NCI-H774 (cell line): ENCODE measurements around the gene RIPK3.
"Not testable (repeated sequence)": the region's sequence is repeated elsewhere in the genome, so short reads cannot be mapped to it uniquely, and the experiment has no call there.

Experiments
- DNase-seq: peaks from one replicate; lab custom pipeline; 2025; lab: John Stamatoyannopoulos, UW

Gene RIPK3

GRCh38 chr14:24339284-24340151, at the start of gene RIPK3:
Gene RIPK3, minus strand, starts transcription at chr14:24339991. Its CDS starts 165 bp downstream, at chr14:24339826.
- peak; percentile 41 for DNase-seq

DNA sequence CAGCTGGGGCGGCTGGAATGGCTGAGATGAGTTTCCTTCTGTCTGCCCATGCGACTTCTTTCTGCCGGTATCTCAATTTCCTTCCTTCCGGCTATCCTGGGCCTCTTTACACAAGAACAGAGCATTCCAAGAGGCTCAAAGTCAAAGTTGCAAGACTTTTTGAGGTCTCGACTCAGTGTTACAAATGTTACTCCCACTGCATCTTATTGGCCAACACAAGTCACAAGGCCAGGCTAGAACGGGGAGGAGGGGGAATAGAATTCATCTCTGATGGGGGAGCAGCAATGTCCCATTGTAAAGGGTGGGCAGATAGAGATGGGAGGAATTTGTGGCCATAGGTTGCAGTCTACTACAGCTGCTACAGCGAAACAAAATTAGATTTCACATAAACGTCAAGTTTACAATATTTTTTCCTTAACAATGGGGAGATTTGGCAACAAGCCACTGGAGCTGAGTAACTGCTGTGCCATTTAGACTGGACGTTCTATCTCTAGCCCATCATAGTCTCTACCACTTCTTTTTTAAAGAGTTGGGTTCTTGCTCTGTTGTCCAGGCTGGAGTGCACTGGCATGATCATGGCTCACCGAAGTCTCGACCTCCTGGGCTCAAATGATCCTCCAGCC, 49.5 kb upstream of the RIPK3 start:
- no peak for DNase-seq

DNA sequence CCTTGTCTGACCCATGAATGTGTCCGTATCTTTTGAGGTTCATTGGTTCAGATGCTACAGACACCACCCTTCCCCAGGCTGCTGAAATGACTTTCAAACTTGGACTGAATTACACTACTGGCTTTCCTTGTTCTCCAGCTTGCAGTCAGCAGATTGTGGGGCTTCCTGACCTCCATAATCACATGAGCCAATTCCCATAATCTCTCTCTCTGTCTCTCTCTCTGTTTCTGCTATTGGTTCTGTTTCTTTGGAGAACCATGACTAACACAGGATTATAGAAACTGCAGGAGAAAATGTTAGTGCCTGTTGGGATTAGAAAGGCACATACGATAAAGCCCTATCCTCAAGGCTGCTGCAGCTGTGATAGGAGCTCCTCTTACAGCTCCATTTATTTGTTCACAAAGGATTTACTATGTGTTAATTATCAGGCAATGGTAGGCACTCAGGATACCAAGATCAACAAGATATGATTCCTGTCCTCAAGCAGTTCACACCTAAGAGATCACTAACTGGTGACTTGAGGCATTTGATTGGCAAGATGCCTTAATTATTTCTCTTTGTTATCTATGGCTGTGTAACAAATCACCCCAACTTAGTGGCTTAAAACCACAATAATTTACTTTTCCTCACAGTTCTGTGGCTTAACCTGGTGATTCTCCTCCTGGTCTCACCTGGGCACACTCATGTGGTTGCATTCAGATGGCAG, 48.8 kb upstream of the RIPK3 start:
- no peak for DNase-seq

- not testable (repeated sequence) for DNase-seq
Observed at GRCh38 chr14:24387579-24387978, 47.8 kb upstream of the RIPK3 start.

GRCh38 chr14:24387009-24387345, 47.2 kb upstream of the RIPK3 start:
- no peak for DNase-seq

GRCh38 chr14:24385524-24385923, 45.7 kb upstream of the RIPK3 start:
- no peak for DNase-seq

DNA sequence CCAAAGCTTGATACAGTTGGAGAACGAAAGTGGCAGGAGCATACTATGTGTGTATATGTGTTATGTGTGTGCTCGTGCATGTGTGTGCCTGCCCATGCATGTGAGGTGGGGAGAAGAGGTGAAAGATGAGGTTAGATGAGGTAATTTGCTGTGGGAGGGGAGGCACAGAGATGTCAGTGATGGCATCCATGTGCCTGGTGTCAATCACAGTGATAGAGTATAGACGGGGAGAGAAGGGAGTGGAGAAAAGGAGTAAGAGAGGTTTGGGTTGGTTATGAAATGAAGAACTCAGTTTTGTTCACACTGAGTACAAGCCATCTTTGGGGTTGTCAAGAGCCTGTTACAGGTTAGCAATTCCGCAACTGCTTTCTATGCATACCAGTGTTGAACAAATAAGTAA, 44.4 kb upstream of the RIPK3 start:
- no peak for DNase-seq

- DNase-seq = no peak
Observed at GRCh38 chr14:24382064-24382371, 42.2 kb upstream of the RIPK3 start.

- DNase-seq = no peak
Observed at GRCh38 chr14:24381363-24382063, 41.7 kb upstream of the RIPK3 start.

GRCh38 chr14:24379907-24380730, 40.3 kb upstream of the RIPK3 start:
- no peak for DNase-seq

DNA sequence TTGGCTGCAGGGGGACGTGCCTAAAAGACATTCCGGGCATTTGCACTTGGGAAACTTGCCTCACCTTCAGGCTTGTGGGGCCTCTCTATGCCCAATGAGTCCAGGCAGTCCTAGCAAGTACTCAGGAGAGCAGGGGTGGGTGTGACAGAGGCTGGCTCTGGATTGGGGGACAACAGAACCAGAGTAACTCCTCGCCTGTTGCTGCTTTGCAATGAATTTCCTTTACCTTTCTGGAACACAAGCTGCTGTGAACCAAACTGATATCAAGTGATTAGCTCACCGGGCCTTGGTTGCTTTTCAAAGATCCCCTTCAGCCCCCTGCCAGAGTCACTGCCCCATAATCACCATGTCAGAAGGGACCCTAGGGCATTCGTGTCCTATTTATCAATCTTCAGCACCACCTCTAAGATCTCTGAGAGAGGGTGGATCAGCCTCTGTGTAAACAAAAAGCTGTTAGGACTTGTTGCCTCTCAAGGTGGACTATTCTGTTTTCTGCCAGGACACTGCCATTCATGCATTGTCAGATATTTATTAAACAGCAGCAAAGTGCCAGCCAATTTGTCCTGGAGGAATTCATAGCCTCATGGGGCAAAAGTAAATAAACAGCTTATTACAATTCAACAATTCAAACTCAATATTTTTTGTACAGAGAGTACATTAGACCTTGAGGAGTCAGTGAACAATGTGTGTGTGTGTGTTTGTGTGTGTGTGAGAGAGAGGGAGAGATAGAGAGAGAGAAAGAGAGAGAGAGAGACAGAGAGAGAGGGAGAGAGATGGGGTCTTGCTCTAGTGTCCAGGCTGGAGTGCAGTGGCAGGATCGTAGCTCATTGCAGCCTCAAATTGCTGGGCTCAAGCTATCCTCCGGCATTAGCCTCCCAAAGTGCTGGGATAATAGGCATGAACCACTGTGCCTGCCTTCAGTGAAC, 39.5 kb upstream of the RIPK3 start:
- DNase-seq = no peak

DNA sequence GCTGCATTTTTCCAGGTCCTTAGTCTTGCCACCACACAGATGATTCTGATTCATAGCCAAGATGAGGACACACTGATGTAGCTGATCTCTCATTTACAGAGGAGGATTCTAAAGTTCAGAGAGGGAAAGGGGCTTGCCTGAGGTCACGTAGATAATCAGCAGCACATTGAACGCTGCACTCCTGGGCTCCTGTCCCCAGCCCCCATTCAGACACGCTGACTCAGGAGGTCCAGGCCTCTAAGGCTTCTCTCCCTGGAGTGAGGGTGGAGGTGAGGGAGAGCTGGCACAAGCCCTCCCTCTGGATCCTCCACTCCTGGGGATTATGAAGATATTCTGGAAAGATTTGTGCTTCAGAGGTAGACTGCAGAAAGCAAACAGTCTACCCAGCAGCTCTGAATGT, 38.5 kb upstream of the RIPK3 start:
- DNase-seq = no peak

GRCh38 chr14:24377657-24378056, 37.9 kb upstream of the RIPK3 start:
- no peak for DNase-seq

DNA sequence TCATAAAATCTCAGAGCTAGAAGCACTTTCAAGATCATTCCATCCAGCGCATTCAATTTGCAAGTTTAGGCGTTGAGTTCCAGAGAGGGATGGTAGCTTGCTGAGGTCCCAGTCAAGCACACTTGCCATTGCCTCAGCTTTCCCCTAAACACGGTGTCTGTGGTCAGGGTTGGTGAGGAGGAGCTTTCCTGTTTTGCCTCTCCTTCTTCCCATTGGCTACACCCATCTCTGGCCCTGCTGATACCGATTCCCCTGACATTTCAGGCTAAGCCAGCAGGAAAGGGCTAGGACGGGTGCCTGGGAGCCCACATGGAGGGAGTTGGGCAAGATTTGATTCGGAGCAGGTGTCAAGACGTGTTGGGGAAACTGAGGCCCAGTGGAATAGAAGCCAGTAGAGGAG, 37.3 kb upstream of the RIPK3 start:
- DNase-seq = no peak

DNA sequence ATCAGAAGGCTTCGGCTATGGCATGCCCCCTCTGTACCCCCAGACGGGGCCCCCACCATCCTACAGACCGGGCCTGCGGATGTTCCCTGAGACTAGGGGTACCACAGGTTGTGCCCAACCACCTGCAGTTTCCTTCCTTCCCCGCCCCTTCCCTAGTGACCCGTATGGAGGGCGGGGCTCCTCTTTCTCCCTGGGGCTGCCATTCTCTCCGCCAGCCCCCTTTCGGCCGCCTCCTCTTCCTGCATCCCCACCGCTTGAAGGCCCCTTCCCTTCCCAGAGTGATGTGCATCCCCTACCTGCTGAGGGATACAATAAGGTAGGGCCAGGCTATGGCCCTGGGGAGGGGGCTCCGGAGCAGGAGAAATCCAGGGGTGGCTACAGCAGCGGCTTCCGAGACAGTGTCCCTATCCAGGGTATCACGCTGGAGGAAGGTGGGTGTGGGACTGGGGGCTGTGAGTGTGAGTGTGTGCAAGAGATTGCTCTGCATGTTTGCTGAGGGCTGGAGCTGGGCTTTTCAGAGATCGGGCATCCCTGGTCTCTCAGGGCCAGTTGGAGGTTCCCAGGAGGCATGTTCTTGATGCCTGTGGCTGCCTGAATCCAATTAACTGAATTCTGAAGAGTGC, 36.8 kb upstream of the RIPK3 start:
- DNase-seq = no peak

DNA sequence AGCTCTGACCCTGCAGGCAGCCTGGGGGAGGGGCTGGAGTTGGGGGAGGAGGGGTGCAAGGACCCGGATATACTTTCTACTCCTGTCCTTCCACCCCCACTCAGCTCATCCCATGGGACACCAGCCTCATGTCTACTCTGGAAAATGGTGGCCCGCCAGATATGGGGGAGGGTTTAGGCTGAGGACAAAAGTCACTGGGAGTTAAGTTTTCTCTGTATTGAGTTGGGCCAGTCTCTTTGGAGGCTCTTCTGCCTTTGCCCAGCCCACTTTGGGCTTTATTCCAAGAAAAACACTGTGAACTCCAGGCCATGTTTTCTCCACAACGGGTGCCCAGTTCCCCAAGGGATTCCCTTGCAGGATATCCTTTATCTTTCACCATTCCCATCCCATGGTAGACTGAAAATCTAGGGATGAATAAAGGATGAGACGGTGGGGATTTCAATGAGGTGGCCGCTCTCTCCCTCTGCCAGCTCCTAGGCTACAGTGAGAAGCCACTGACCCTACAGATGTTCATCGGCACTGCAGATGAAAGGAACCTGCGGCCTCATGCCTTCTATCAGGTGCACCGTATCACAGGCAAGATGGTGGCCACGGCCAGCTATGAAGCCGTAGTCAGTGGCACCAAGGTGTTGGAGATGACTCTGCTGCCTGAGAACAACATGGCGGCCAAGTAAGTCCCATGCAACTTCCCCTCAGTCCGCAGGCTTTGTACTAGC, 33.1 kb upstream of the RIPK3 start:
- DNase-seq = no peak

GRCh38 chr14:24371605-24372004, 31.8 kb upstream of the RIPK3 start:
- not testable (repeated sequence) for DNase-seq

- no peak for DNase-seq
Observed at GRCh38 chr14:24370748-24371147, 31.0 kb upstream of the RIPK3 start.

DNA sequence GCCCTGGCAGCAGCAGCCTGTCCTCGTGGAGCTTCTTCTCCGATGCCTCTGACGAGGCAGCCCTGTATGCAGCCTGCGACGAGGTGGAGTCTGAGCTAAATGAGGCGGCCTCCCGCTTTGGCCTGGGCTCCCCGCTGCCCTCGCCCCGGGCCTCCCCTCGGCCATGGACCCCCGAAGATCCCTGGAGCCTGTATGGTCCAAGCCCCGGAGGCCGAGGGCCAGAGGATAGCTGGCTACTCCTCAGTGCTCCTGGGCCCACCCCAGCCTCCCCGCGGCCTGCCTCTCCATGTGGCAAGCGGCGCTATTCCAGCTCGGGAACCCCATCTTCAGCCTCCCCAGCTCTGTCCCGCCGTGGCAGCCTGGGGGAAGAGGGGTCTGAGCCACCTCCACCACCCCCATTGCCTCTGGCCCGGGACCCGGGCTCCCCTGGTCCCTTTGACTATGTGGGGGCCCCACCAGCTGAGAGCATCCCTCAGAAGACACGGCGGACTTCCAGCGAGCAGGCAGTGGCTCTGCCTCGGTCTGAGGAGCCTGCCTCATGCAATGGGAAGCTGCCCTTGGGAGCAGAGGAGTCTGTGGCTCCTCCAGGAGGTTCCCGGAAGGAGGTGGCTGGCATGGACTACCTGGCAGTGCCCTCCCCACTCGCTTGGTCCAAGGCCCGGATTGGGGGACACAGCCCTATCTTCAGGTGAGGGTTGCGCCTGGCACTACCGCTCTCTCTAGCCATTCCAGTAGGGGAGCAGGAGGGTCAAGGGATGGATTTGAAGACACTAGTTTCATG, 30.3 kb upstream of the RIPK3 start:
- no peak for DNase-seq
